Thyroid gland (tissue), 4 donors: ENCODE measurements around the gene DVL3. TPM values are rescaled to one million over a fixed set of nuclear protein-coding genes. Genes with fewer than 3 reads are reported as not detected.
A peak's percentile ranks its signal among the peaks of the same experiment; 100 is the strongest.
"Not testable (repeated sequence)": the region's sequence is repeated elsewhere in the genome, so short reads cannot be mapped to it uniquely, and the experiment has no call there.

Experiments used
- DNase-seq, 2 donors: peaks; one replicate each; pipeline ENCODE4 v3.0.0-alpha.2; 2019
- H3K27ac ChIP-seq, 3 donors: fragments of 200-600 bp; sonication (generic); 1 replicate in 2 of 3; 2 replicates in 1 of 3; pipeline ENCODE4 v1.5.1; 2016 to 2019; ENCODE audit warnings: mild to moderate bottlenecking in 1 of 3, moderate library complexity in 1 of 3
- H3K27me3 ChIP-seq: fragments of 200-600 bp; sonication (generic); one replicate; pipeline ENCODE4 v1.5.1; 2019
- H3K36me3 ChIP-seq, 2 donors: fragments of 200-600 bp; sonication (generic); one replicate each; pipeline ENCODE4 v1.5.1; 2016 to 2019
- H3K4me1 ChIP-seq, 2 donors: fragments of 200-600 bp; sonication (generic); one replicate each; pipeline ENCODE4 v1.5.1; 2017 to 2019
- H3K4me3 ChIP-seq, 3 donors: fragments of 200-600 bp; sonication (generic); replicated peaks in 1 of 3; 1 replicate in 2 of 3; 2 replicates in 1 of 3; pipeline ENCODE4 v1.5.1; 2016; ENCODE audit warnings: mild to moderate bottlenecking in 1 of 3
- H3K9me3 ChIP-seq: fragments of 200-600 bp; sonication (generic); one replicate; pipeline ENCODE4 v1.5.1; 2017
- CTCF ChIP-seq, 6 experiments: fragments of 200-600 bp in 3 of 6; fragments of 450-650 bp in 3 of 6; sonication (generic) in 3 of 6; IDR thresholded peaks; one replicate each; pipeline ENCODE4 v1.5.1; 2016 to 2019; ENCODE audit warnings: antibody characterized with exemption in 6 of 6, mild to moderate bottlenecking in 2 of 6, inconsistent platforms in 1 of 6, moderate library complexity in 1 of 6
- POLR2A ChIP-seq, 2 donors: fragments of 450-650 bp; IDR thresholded peaks; one replicate each; pipeline ENCODE4 v1.6.1; 2017; ENCODE audit warnings: antibody characterized with exemption in 2 of 2, mild to moderate bottlenecking in 2 of 2, moderate library complexity in 1 of 2
- WGBS, 2 donors: methylation state at CpG; one replicate each; pipeline ENCODE4 v1.1.5; 2017; 5-methylcytosine and 5-hydroxymethylcytosine counted together
- intact Hi-C: fragments of 100-400 bp; cut with DNase I; formaldehyde crosslinking; loops from one replicate; pipeline ENCODE4 v1.15.1; 2023
- total RNA-seq, 4 donors: library from RNA; depleted of rRNA; stranded (reverse); fragments of >200 nt; gene quantifications; one replicate each; pipeline ENCODE4 v1.2.3, GENCODE V29; 2016

DVL3 gene
- total RNA-seq, result 100 to 1,000 TPM in 1 of 4 donors, 10 to 100 TPM in 3; 48.2 to 137 (median 65.3) TPM

GRCh38 chr3:184154885-184155643, at the start of gene DVL3:
Gene DVL3 (plus strand): TSS chr3:184155377. CDS start chr3:184155636, 259 bp downstream.
- no peaks in the 10 kb centered on the region for H3K9me3 ChIP-seq
- DNase-seq, result peak; percentile 73 to 75
- TF ChIP-seq POLR2A (IDR thresholded peaks at IDR 0.05) (peak in 1 of 2 donors; percentile 73), CTCF (IDR thresholded peaks at IDR 0.05) (no peak)
- 1 to 15% methylated on average over 2 to 10 of the region's 84 CpGs for WGBS, 2 donors
- no peaks in the 10 kb centered on the region for H3K36me3 ChIP-seq
- peak within 1 kb of the TSS; percentile 78 to 89 (median 85) for H3K27ac ChIP-seq
- peak within 1 kb of the TSS; percentile 90 to 98 (median 94) for H3K4me3 ChIP-seq
- peaks cover 20 to 30% of the 10 kb centered on the region in 2 donors for H3K4me1 ChIP-seq
- no peaks in the 10 kb centered on the region for H3K27me3 ChIP-seq
- intact Hi-C loops, result loop anchor here (10.0 kb wide), 1 partner anchor 140 kb away; the partner anchor contains the start of gene ABCC5

- no peak for DNase-seq
- H3K4me1 ChIP-seq, result no peaks in the 10 kb centered on the region
- no peak for TF ChIP-seq POLR2A (IDR thresholded peaks at IDR 0.05)
- TF ChIP-seq CTCF (IDR thresholded peaks at IDR 0.05), result no peak
- intact Hi-C loops, result no loop called here
- H3K4me3 ChIP-seq, result no peak overlapping the region
- 70 to 72% methylated on average over 7 of the region's 7 CpGs for WGBS, 2 donors
- H3K9me3 ChIP-seq, result no peaks in the 10 kb centered on the region
- H3K27me3 ChIP-seq, result no peaks in the 10 kb centered on the region
- H3K36me3 ChIP-seq, result no peaks in the 10 kb centered on the region
- no peak overlapping the region for H3K27ac ChIP-seq
Observed at GRCh38 chr3:184110316-184110725, 44.9 kb upstream of the DVL3 start.

GRCh38 chr3:184116017-184116416, 39.2 kb upstream of the DVL3 start:
- Histone ChIP-seq H3K27ac (no peak overlapping the region), H3K4me1 (no peaks in the 10 kb centered on the region), H3K4me3 (no peak overlapping the region), H3K36me3 (no peaks in the 10 kb centered on the region), H3K27me3 (no peaks in the 10 kb centered on the region), H3K9me3 (no peaks in the 10 kb centered on the region)
- no peak for DNase-seq
- 90 to 95% methylated on average over 4 of the region's 4 CpGs for WGBS, 2 donors
- TF ChIP-seq CTCF (IDR thresholded peaks at IDR 0.05), result no peak
- TF ChIP-seq POLR2A (IDR thresholded peaks at IDR 0.05), result no peak
- intact Hi-C loops, result no loop called here

GRCh38 chr3:184117636-184118035, 37.5 kb upstream of the DVL3 start:
- intact Hi-C loops, result no loop called here
- 93 to 96% methylated on average over 6 of the region's 6 CpGs for WGBS, 2 donors
- DNase-seq, result no peak
- no peaks in the 10 kb centered on the region for H3K36me3 ChIP-seq
- no peak overlapping the region for H3K27ac ChIP-seq
- TF ChIP-seq POLR2A (IDR thresholded peaks at IDR 0.05), result no peak
- TF ChIP-seq CTCF (IDR thresholded peaks at IDR 0.05), result no peak
- H3K9me3 ChIP-seq, result no peaks in the 10 kb centered on the region
- no peaks in the 10 kb centered on the region for H3K4me1 ChIP-seq
- no peak overlapping the region for H3K4me3 ChIP-seq
- no peaks in the 10 kb centered on the region for H3K27me3 ChIP-seq

- H3K4me1 ChIP-seq, H3K27me3 ChIP-seq, H3K9me3 ChIP-seq, intact Hi-C loops, H3K27ac ChIP-seq, DNase-seq, H3K4me3 ChIP-seq, H3K36me3 ChIP-seq: not testable (repeated sequence)
- 95% methylated on average over 8 of the region's 8 CpGs for WGBS, 2 donors
Observed at GRCh38 chr3:184121031-184121430, 34.1 kb upstream of the DVL3 start.
